Type B pancreatic cell (in vitro differentiated cells): ENCODE results near the gene CAMSAP1. TPM values are rescaled to one million over a fixed set of nuclear protein-coding genes. Genes with fewer than 3 reads are reported as not detected.
"Not testable (repeated sequence)": the region's sequence is repeated elsewhere in the genome, so short reads cannot be mapped to it uniquely, and the experiment has no call there.

ENCODE experiments used
- DNase-seq: peaks from one replicate; pipeline ENCODE4 v3.0.0; 2021; ENCODE audit warnings: mixed read lengths; ENCODE audit not compliant: unreplicated experiment; ENCODE audit errors: extremely low spot score
- H3K27ac Mint-ChIP-seq: 2 replicates; pipeline ENCODE4 v1.8.0; 2021; ENCODE audit warnings: mild to moderate bottlenecking, mixed read lengths
- H3K27me3 Mint-ChIP-seq: 2 replicates; pipeline ENCODE4 v1.8.0; 2021; ENCODE audit warnings: mixed read lengths
- H3K36me3 Mint-ChIP-seq: 2 replicates; pipeline ENCODE4 v1.8.0; 2021; ENCODE audit warnings: mixed read lengths
- H3K4me1 Mint-ChIP-seq: one replicate; pipeline ENCODE4 v1.8.0; 2021; ENCODE audit warnings: mixed read lengths; ENCODE audit not compliant: unreplicated experiment
- H3K4me3 Mint-ChIP-seq: 2 replicates; pipeline ENCODE4 v1.8.0; 2021; ENCODE audit warnings: mild to moderate bottlenecking, mixed read lengths
- H3K9me3 Mint-ChIP-seq: 2 replicates; pipeline ENCODE4 v1.8.0; 2021; ENCODE audit warnings: mixed read lengths
- CTCF ChIP-seq: fragments of 200-600 bp; sonication (generic); conservative IDR thresholded peaks from 2 replicates; pipeline ENCODE4 v1.5.0; 2021; ENCODE audit warnings: antibody characterized with exemption, mild to moderate bottlenecking
- long read RNA-seq: library from polyadenylated mRNA; unstranded; transcript quantifications from one replicate; pipeline ENCODE4 v2.0.0, GENCODE V29; 2020
- total RNA-seq: library from RNA; stranded (reverse); gene quantifications from 2 replicates; pipeline ENCODE4 v1.2.1, GENCODE V29; 2021; ENCODE audit warnings: low replicate concordance

Gene CAMSAP1
- total RNA-seq: 33.9 and 58.2 TPM in 2 replicates
- long read RNA-seq, partial matches to known transcripts: 9 of 13 reads
- long read RNA-seq, other reads (novel, unspliced or antisense): 4 of 13 reads

- Mint-ChIP-seq H3K9me3 (peaks cover 3% of the 10 kb centered on the region), H3K4me1 (peaks cover 34% of the 10 kb centered on the region), H3K4me3 (peak within 1 kb of the TSS; percentile 95), H3K27me3 (no peaks in the 10 kb centered on the region), H3K27ac (peak within 1 kb of the TSS; percentile 96), H3K36me3 (peaks cover 46% of the 10 kb centered on the region)
- peak; percentile 98 for DNase-seq
- TF ChIP-seq CTCF: no peak
Measured at GRCh38 chr9:135907431-135908092, at the start of gene CAMSAP1. Gene CAMSAP1, minus strand, starts transcription at chr9:135907546. Its CDS starts 387 bp downstream, at chr9:135907159.

GRCh38 chr9:135956802-135957174 is 49.4 kb upstream of the CAMSAP1 start:
- DNase-seq: no peak
- Mint-ChIP-seq H3K27me3 (no peaks in the 10 kb centered on the region), H3K27ac (no peak overlapping the region), H3K4me3 (no peak overlapping the region), H3K36me3 (peaks cover 12% of the 10 kb centered on the region), H3K9me3 (no peaks in the 10 kb centered on the region), H3K4me1 (peaks cover 22% of the 10 kb centered on the region)
- TF ChIP-seq CTCF: no peak

GRCh38 chr9:135955934-135956801 is 48.8 kb upstream of the CAMSAP1 start:
- peaks cover 17% of the 10 kb centered on the region for H3K4me1 Mint-ChIP-seq
- no peak overlapping the region for H3K27ac Mint-ChIP-seq
- no peaks in the 10 kb centered on the region for H3K9me3 Mint-ChIP-seq
- H3K36me3 Mint-ChIP-seq: peaks cover 12% of the 10 kb centered on the region
- no peaks in the 10 kb centered on the region for H3K27me3 Mint-ChIP-seq
- no peak for DNase-seq
- no peak overlapping the region for H3K4me3 Mint-ChIP-seq
- TF ChIP-seq CTCF: no peak

- Mint-ChIP-seq H3K9me3 (no peaks in the 10 kb centered on the region), H3K4me1 (peaks cover 17% of the 10 kb centered on the region), H3K27me3 (no peaks in the 10 kb centered on the region), H3K36me3 (peaks cover 23% of the 10 kb centered on the region), H3K27ac (no peak overlapping the region), H3K4me3 (no peak overlapping the region)
- no peak for DNase-seq
- TF ChIP-seq CTCF: no peak
Measured at GRCh38 chr9:135952664-135953206, 45.4 kb upstream of the CAMSAP1 start.

GRCh38 chr9:135951889-135952663 is 44.7 kb upstream of the CAMSAP1 start:
- DNase-seq: no peak
- Mint-ChIP-seq H3K27ac (peak overlapping the region; percentile 91), H3K27me3 (no peaks in the 10 kb centered on the region), H3K36me3 (peaks cover 23% of the 10 kb centered on the region), H3K4me1 (peaks cover 17% of the 10 kb centered on the region), H3K9me3 (no peaks in the 10 kb centered on the region), H3K4me3 (peak overlapping the region; percentile 24)
- no peak for TF ChIP-seq CTCF

- Mint-ChIP-seq H3K36me3 (peaks cover 23% of the 10 kb centered on the region), H3K4me1 (peaks cover 14% of the 10 kb centered on the region)
- not testable (repeated sequence) for H3K9me3 Mint-ChIP-seq, H3K4me3 Mint-ChIP-seq, H3K27me3 Mint-ChIP-seq, DNase-seq, H3K27ac Mint-ChIP-seq
Measured at GRCh38 chr9:135951310-135951709, 44.0 kb upstream of the CAMSAP1 start.

GRCh38 chr9:135950841-135951240 is 43.5 kb upstream of the CAMSAP1 start:
- not testable (repeated sequence) for H3K9me3 Mint-ChIP-seq, H3K4me3 Mint-ChIP-seq, H3K27ac Mint-ChIP-seq, H3K27me3 Mint-ChIP-seq, DNase-seq
- H3K4me1 Mint-ChIP-seq: peaks cover 13% of the 10 kb centered on the region
- peaks cover 23% of the 10 kb centered on the region for H3K36me3 Mint-ChIP-seq
